ENCODE data around the gene LSS.

LSS gene

DNA sequence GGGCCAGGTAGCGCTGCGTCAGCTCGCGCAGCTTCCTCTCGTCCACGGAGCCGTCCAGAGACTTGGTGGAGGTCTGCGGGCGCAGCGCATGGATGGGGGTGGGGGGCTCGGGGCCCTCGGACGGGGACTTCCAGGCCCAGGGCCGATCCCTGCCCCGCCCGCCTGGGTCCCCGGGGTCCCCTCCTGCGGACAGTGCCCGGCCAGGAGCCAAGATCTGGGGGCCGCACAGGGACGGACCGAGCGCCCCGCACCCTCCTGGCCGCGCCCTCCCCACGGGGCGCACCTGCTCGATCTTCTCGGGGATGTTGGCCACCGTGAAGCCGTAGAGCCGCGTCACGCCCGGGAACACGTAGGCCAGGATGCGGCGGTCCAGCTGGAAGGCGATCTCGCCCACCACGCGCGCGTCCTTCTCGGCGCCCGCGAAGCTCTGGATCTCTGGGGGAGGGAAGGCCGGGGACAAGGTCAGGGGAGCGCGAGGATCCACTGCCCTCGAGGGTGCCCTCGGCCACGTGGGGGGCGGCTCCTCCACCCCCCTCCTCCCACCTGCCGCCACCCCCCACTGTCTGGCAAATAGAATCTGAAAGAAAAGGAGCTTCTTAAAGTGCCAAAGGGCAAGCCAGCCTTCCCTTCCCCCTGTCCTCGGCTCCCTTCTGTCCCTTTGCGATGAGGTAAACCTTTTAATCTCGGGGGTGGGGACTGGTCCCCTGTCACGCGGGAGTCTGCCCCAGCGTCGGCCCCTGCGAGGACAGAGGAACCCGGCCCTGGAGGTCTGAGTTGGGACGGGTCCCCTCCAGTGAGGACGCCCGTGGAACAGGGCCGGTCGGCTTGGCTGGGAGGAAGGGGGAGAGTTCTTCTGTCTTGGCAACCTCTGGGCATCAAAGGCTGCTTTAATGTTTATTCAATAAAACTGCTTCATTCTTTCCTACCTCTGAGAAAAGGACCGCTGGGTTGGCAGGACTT, 66.7 kb downstream of the LSS start:
- Histone ChIP-seq H3K36me3 (ENCODE audit: insufficient read depth, low read length) (no peaks in the 10 kb centered on the region), H3K4me2 (ENCODE audit: low read depth, low read length, poor library complexity, severe bottlenecking) (no peak overlapping the region), H2AFZ (ENCODE audit: low read length) (no peak overlapping the region), H4K20me1 (ENCODE audit: insufficient read depth, low read length, poor library complexity, severe bottlenecking) (no peaks in the 10 kb centered on the region), H3K4me3 (ENCODE audit: low read length, poor library complexity, severe bottlenecking) (no peak overlapping the region), H3K9me2 (replicated peaks; ENCODE audit: low read depth, low read length) (no peaks in the 10 kb centered on the region), H3F3A (ENCODE audit: low read depth) (no peaks in the 10 kb centered on the region), H3K4me1 (ENCODE audit: insufficient read depth, low read length, poor library complexity, severe bottlenecking) (no peaks in the 10 kb centered on the region), H3K9ac (ENCODE audit: low read depth, low read length, poor library complexity, severe bottlenecking) (no peak overlapping the region), H3K27me3 (ENCODE audit: insufficient read depth, low read length, poor library complexity, severe bottlenecking) (no peaks in the 10 kb centered on the region), H3K9me3 (ENCODE audit: insufficient read depth, low read depth, low read length) (no peaks in the 10 kb centered on the region), H3K79me2 (ENCODE audit: insufficient read depth, low read length) (no peaks in the 10 kb centered on the region)
- TF ChIP-seq, protein P1, sequence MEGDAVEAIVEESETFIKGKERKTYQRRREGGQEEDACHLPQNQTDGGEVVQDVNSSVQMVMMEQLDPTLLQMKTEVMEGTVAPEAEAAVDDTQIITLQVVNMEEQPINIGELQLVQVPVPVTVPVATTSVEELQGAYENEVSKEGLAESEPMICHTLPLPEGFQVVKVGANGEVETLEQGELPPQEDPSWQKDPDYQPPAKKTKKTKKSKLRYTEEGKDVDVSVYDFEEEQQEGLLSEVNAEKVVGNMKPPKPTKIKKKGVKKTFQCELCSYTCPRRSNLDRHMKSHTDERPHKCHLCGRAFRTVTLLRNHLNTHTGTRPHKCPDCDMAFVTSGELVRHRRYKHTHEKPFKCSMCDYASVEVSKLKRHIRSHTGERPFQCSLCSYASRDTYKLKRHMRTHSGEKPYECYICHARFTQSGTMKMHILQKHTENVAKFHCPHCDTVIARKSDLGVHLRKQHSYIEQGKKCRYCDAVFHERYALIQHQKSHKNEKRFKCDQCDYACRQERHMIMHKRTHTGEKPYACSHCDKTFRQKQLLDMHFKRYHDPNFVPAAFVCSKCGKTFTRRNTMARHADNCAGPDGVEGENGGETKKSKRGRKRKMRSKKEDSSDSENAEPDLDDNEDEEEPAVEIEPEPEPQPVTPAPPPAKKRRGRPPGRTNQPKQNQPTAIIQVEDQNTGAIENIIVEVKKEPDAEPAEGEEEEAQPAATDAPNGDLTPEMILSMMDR (conservative IDR thresholded peaks at IDR 0.05; ENCODE audit: low read length): no peak
- TF ChIP-seq EZH2phosphoT487 (IDR thresholded peaks at IDR 0.05; ENCODE audit: borderline replicate concordance): no peak

DNA sequence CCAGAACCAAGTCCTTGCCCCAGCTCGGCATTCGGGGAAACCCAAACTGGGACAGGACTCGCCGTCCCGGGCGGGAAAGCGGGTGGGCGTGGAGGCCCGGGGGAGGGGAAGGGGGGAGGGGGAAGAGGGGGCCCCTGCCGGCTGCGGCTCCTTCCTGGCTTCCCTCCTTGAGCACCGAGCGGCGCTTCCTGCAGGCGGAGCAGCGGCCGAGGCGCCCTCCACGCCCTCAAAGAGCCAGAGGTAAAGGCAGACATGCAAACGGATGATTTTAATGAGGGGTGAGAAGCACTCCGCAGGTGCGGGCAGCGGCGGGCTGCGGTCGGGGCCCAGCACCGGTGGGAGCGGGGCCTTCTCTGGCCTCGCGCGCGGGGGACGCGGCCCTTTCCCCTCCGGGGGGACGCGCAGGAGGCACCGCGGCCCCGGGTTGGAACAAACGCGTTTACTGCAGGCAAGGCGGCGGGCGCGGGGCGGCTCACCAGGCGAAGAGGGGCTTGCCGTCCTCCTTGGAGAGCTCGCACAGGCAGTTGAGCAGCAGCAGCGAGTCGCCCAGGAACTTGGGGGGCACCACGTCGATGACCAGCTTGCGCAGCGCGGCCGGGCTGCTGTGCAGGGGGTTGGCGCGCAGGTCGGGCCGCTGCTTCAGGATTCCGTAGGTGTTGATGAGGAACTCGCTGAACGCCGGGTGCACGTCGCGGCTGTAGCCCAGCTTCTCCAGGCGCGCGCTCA, 67.5 kb downstream of the LSS start:
- Histone ChIP-seq H3K36me3 (ENCODE audit: insufficient read depth, low read length) (no peaks in the 10 kb centered on the region), H3K9me2 (replicated peaks; ENCODE audit: low read depth, low read length) (no peaks in the 10 kb centered on the region), H3K4me1 (ENCODE audit: insufficient read depth, low read length, poor library complexity, severe bottlenecking) (no peaks in the 10 kb centered on the region), H3K4me2 (ENCODE audit: low read depth, low read length, poor library complexity, severe bottlenecking) (no peak overlapping the region), H3F3A (ENCODE audit: low read depth) (no peaks in the 10 kb centered on the region), H3K9me3 (ENCODE audit: insufficient read depth, low read depth, low read length) (no peaks in the 10 kb centered on the region), H2AFZ (ENCODE audit: low read length) (no peak overlapping the region), H3K27me3 (ENCODE audit: insufficient read depth, low read length, poor library complexity, severe bottlenecking) (no peaks in the 10 kb centered on the region), H3K9ac (ENCODE audit: low read depth, low read length, poor library complexity, severe bottlenecking) (no peak overlapping the region), H3K4me3 (ENCODE audit: low read length, poor library complexity, severe bottlenecking) (no peak overlapping the region), H3K79me2 (ENCODE audit: insufficient read depth, low read length) (no peaks in the 10 kb centered on the region), H4K20me1 (ENCODE audit: insufficient read depth, low read length, poor library complexity, severe bottlenecking) (no peaks in the 10 kb centered on the region)
- TF ChIP-seq, protein P1 (conservative IDR thresholded peaks at IDR 0.05; ENCODE audit: low read length): no peak
- no peak for TF ChIP-seq EZH2phosphoT487 (IDR thresholded peaks at IDR 0.05; ENCODE audit: borderline replicate concordance)

DNA sequence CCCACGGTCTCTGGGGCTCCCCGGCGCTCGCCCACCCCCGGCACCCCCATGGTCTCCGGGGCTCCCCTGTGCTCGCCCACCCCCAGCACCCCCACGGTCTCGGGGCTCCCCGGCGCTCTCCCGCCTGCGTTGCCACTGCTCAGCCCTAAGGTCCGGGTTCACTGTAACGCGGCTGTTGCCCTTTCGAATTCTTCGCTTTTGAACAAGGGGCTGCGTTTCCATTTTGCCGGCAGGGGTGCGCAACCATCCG, 68.0 kb downstream of the LSS start:
- Histone ChIP-seq H3K9ac (ENCODE audit: low read depth, low read length, poor library complexity, severe bottlenecking) (no peak overlapping the region), H3K36me3 (ENCODE audit: insufficient read depth, low read length) (no peaks in the 10 kb centered on the region), H3F3A (ENCODE audit: low read depth) (no peaks in the 10 kb centered on the region), H3K4me2 (ENCODE audit: low read depth, low read length, poor library complexity, severe bottlenecking) (no peak overlapping the region), H3K79me2 (ENCODE audit: insufficient read depth, low read length) (no peaks in the 10 kb centered on the region), H4K20me1 (ENCODE audit: insufficient read depth, low read length, poor library complexity, severe bottlenecking) (no peaks in the 10 kb centered on the region), H3K4me3 (ENCODE audit: low read length, poor library complexity, severe bottlenecking) (no peak overlapping the region), H3K9me3 (ENCODE audit: insufficient read depth, low read depth, low read length) (no peaks in the 10 kb centered on the region), H3K27me3 (ENCODE audit: insufficient read depth, low read length, poor library complexity, severe bottlenecking) (no peaks in the 10 kb centered on the region), H3K4me1 (ENCODE audit: insufficient read depth, low read length, poor library complexity, severe bottlenecking) (no peaks in the 10 kb centered on the region), H2AFZ (ENCODE audit: low read length) (no peak overlapping the region), H3K9me2 (replicated peaks; ENCODE audit: low read depth, low read length) (no peaks in the 10 kb centered on the region)
- no peak for TF ChIP-seq EZH2phosphoT487 (IDR thresholded peaks at IDR 0.05; ENCODE audit: borderline replicate concordance)
- TF ChIP-seq, protein P1 (conservative IDR thresholded peaks at IDR 0.05; ENCODE audit: low read length): no peak
